Left lobe of liver (tissue), 2 donors: ENCODE data around the gene PIMREG. TPM values are rescaled to one million over a fixed set of nuclear protein-coding genes. Genes with fewer than 3 reads are reported as not detected.
A peak's percentile ranks its signal among the peaks of the same experiment; 100 is the strongest.

Experiments
- ATAC-seq: fragments of 200-7000 bp; cut with Tn5 transposase; one replicate; pipeline ENCODE4 v1.9.1; 2020; ENCODE audit warnings: mild to moderate bottlenecking, moderate library complexity
- DNase-seq: peaks from one replicate; pipeline ENCODE4 v3.0.0-alpha.2; 2020; ENCODE audit warnings: low spot score
- total RNA-seq: library from RNA; stranded (reverse); gene quantifications from one replicate; pipeline ENCODE4 v1.2.1, GENCODE V29; 2021
- donor health status: DM: no; HTN: no; CAD: no; lungs with moderate emphysema.
- donor health status: DM: no; HTN: yes; CAD: no.

The PIMREG gene
- total RNA-seq, 1 donor from 2014 or later: 0.23 TPM

- no peak for ATAC-seq
- DNase-seq: no peak
Measured at GRCh38 chr17:6437466-6437865, 6.8 kb upstream of the PIMREG start.

- DNase-seq (no peak), ATAC-seq (no peak)
Measured at GRCh38 chr17:6437956-6438355, 6.3 kb upstream of the PIMREG start.

- DNase-seq (no peak), ATAC-seq (no peak)
Measured at GRCh38 chr17:6439951-6440350, 4.3 kb upstream of the PIMREG start.

- DNase-seq (no peak), ATAC-seq (no peak)
Measured at GRCh38 chr17:6442775-6443174, 1.5 kb upstream of the PIMREG start.

GRCh38 chr17:6444571-6445335, 498 bp downstream of the PIMREG start:
- DNase-seq: no peak
- no peak for ATAC-seq

- ATAC-seq (no peak), DNase-seq (no peak)
Measured at GRCh38 chr17:6446516-6447100, 2.4 kb downstream of the PIMREG start.

GRCh38 chr17:6448473-6448872, 4.2 kb downstream of the PIMREG start:
- no peak for ATAC-seq
- DNase-seq: no peak

GRCh38 chr17:6449307-6449706, 5.1 kb downstream of the PIMREG start:
- ATAC-seq (no peak), DNase-seq (no peak)

GRCh38 chr17:6450926-6451832, 6.9 kb downstream of the PIMREG start:
- no peak for DNase-seq

GRCh38 chr17:6452471-6453266, 8.4 kb downstream of the PIMREG start:
- ATAC-seq: no peak

More at GRCh38 chr17:6450926-6451832, 6.9 kb downstream of the PIMREG start:
- ATAC-seq: no peak

GRCh38 chr17:6453279-6454024, 9.2 kb downstream of the PIMREG start:
- no peak for ATAC-seq
- DNase-seq: no peak

More at GRCh38 chr17:6452471-6453266, 8.4 kb downstream of the PIMREG start:
- no peak for DNase-seq

GRCh38 chr17:6454495-6455320, 10.5 kb downstream of the PIMREG start:
- ATAC-seq (no peak), DNase-seq (no peak)

- no peak for DNase-seq
- ATAC-seq: peak; percentile 32
Measured at GRCh38 chr17:6455321-6455705, 11.1 kb downstream of the PIMREG start.

GRCh38 chr17:6456321-6456720, 12.1 kb downstream of the PIMREG start:
- ATAC-seq: no peak

GRCh38 chr17:6456914-6457687, 12.8 kb downstream of the PIMREG start:
- DNase-seq (no peak), ATAC-seq (peak; percentile 20)

More at GRCh38 chr17:6456321-6456720, 12.1 kb downstream of the PIMREG start:
- no peak for DNase-seq

- no peak for DNase-seq
Measured at GRCh38 chr17:6457688-6458459, 13.6 kb downstream of the PIMREG start.

GRCh38 chr17:6458460-6458950, 14.2 kb downstream of the PIMREG start:
- no peak for DNase-seq
- ATAC-seq: no peak

More at GRCh38 chr17:6457688-6458459, 13.6 kb downstream of the PIMREG start:
- ATAC-seq: no peak
